ENCODE measurements around the gene VAV1.
"Not testable (repeated sequence)": the region's sequence is repeated elsewhere in the genome, so short reads cannot be mapped to it uniquely, and the experiment has no call there.

The VAV1 gene

GRCh38 chr19:6828698-6829633, 56.5 kb downstream of the VAV1 start:
- Histone ChIP-seq H3K9ac (ENCODE audit: low read depth in 1 of 2, low read length in 2 of 2) (no peak overlapping the region), H3K4me1 (ENCODE audit: control insufficient read depth in 2 of 2, insufficient read depth in 2 of 2, low read length in 2 of 2) (no peaks in the 10 kb centered on the region)

DNA sequence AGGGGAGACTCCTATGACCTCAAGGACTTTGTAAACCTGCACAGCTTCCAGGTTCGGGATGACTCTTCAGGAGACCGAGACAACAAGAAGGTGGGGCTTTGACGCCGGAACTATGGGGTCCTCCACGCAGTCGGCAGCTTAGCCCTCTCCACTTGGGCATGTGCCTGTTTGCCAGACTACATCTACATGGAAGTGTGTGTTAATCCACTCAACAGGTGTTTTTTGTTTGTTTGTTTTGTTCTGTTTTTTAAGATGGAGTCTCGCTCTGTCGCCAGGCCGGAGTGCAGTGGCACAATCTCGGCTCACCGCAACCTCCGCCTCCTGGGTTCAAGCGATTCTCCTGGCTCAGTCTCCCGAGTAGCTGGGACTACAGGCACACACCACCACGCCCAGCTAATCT, 57.3 kb downstream of the VAV1 start:
- not testable (repeated sequence) for H3K27me3 ChIP-seq (ENCODE audit: control insufficient read depth in 2 of 2, insufficient read depth in 2 of 2, low read length in 2 of 2); H3K4me3 ChIP-seq (ENCODE audit: low read length in 2 of 2); H3K9ac ChIP-seq (ENCODE audit: low read depth in 1 of 2, low read length in 2 of 2); H3K27ac ChIP-seq (ENCODE audit: low read depth in 2 of 2, low read length in 2 of 2); H3K4me1 ChIP-seq (ENCODE audit: control insufficient read depth in 2 of 2, insufficient read depth in 2 of 2, low read length in 2 of 2); H3K9me3 ChIP-seq (ENCODE audit: control insufficient read depth in 2 of 2, low read length in 2 of 2)
- peaks cover 5 to 19% of the 10 kb centered on the region in 2 donors for H3K36me3 ChIP-seq (ENCODE audit: control insufficient read depth in 2 of 2, insufficient read depth in 2 of 2, low read length in 2 of 2)

More at GRCh38 chr19:6828698-6829633, 56.5 kb downstream of the VAV1 start:
- H3K4me3 ChIP-seq (ENCODE audit: low read length in 2 of 2), result no peak overlapping the region
- peaks cover 5 to 19% of the 10 kb centered on the region in 2 donors for H3K36me3 ChIP-seq (ENCODE audit: control insufficient read depth in 2 of 2, insufficient read depth in 2 of 2, low read length in 2 of 2)
- H3K27ac ChIP-seq (ENCODE audit: low read depth in 2 of 2, low read length in 2 of 2), result no peak overlapping the region
- no peaks in the 10 kb centered on the region for H3K27me3 ChIP-seq (ENCODE audit: control insufficient read depth in 2 of 2, insufficient read depth in 2 of 2, low read length in 2 of 2)
- no peaks in the 10 kb centered on the region for H3K9me3 ChIP-seq (ENCODE audit: control insufficient read depth in 2 of 2, low read length in 2 of 2)

- not testable (repeated sequence) for H3K9ac ChIP-seq (ENCODE audit: low read depth in 1 of 2, low read length in 2 of 2); H3K27ac ChIP-seq (ENCODE audit: low read depth in 2 of 2, low read length in 2 of 2); H3K27me3 ChIP-seq (ENCODE audit: control insufficient read depth in 2 of 2, insufficient read depth in 2 of 2, low read length in 2 of 2); H3K4me1 ChIP-seq (ENCODE audit: control insufficient read depth in 2 of 2, insufficient read depth in 2 of 2, low read length in 2 of 2); H3K9me3 ChIP-seq (ENCODE audit: control insufficient read depth in 2 of 2, low read length in 2 of 2); H3K4me3 ChIP-seq (ENCODE audit: low read length in 2 of 2)
- H3K36me3 ChIP-seq (ENCODE audit: control insufficient read depth in 2 of 2, insufficient read depth in 2 of 2, low read length in 2 of 2), result peaks cover 5 to 17% of the 10 kb centered on the region in 2 donors
These were observed 58.6 kb downstream of the VAV1 start for GRCh38 chr19:6831084-6831483.

GRCh38 chr19:6832412-6832811, 59.9 kb downstream of the VAV1 start:
- H3K27ac ChIP-seq (ENCODE audit: low read depth in 2 of 2, low read length in 2 of 2), result no peak overlapping the region
- H3K27me3 ChIP-seq (ENCODE audit: control insufficient read depth in 2 of 2, insufficient read depth in 2 of 2, low read length in 2 of 2), result no peaks in the 10 kb centered on the region
- no peak overlapping the region for H3K4me3 ChIP-seq (ENCODE audit: low read length in 2 of 2)
- peaks cover 0 to 18% of the 10 kb centered on the region in 2 donors for H3K36me3 ChIP-seq (ENCODE audit: control insufficient read depth in 2 of 2, insufficient read depth in 2 of 2, low read length in 2 of 2)
- no peak overlapping the region for H3K9ac ChIP-seq (ENCODE audit: low read depth in 1 of 2, low read length in 2 of 2)
- no peaks in the 10 kb centered on the region for H3K9me3 ChIP-seq (ENCODE audit: control insufficient read depth in 2 of 2, low read length in 2 of 2)
- H3K4me1 ChIP-seq (ENCODE audit: control insufficient read depth in 2 of 2, insufficient read depth in 2 of 2, low read length in 2 of 2), result no peaks in the 10 kb centered on the region

GRCh38 chr19:6833166-6833790, 60.8 kb downstream of the VAV1 start:
- no peaks in the 10 kb centered on the region for H3K27me3 ChIP-seq (ENCODE audit: control insufficient read depth in 2 of 2, insufficient read depth in 2 of 2, low read length in 2 of 2)
- H3K4me1 ChIP-seq (ENCODE audit: control insufficient read depth in 2 of 2, insufficient read depth in 2 of 2, low read length in 2 of 2), result no peaks in the 10 kb centered on the region
- H3K36me3 ChIP-seq (ENCODE audit: control insufficient read depth in 2 of 2, insufficient read depth in 2 of 2, low read length in 2 of 2), result peaks cover 0 to 14% of the 10 kb centered on the region in 2 donors
- no peaks in the 10 kb centered on the region for H3K9me3 ChIP-seq (ENCODE audit: control insufficient read depth in 2 of 2, low read length in 2 of 2)
- no peak overlapping the region for H3K4me3 ChIP-seq (ENCODE audit: low read length in 2 of 2)
- no peak overlapping the region for H3K27ac ChIP-seq (ENCODE audit: low read depth in 2 of 2, low read length in 2 of 2)
- no peak overlapping the region for H3K9ac ChIP-seq (ENCODE audit: low read depth in 1 of 2, low read length in 2 of 2)

GRCh38 chr19:6834433-6834832, 61.9 kb downstream of the VAV1 start:
- Histone ChIP-seq H3K27me3 (ENCODE audit: control insufficient read depth in 2 of 2, insufficient read depth in 2 of 2, low read length in 2 of 2) (no peaks in the 10 kb centered on the region), H3K27ac (ENCODE audit: low read depth in 2 of 2, low read length in 2 of 2) (no peak overlapping the region)

DNA sequence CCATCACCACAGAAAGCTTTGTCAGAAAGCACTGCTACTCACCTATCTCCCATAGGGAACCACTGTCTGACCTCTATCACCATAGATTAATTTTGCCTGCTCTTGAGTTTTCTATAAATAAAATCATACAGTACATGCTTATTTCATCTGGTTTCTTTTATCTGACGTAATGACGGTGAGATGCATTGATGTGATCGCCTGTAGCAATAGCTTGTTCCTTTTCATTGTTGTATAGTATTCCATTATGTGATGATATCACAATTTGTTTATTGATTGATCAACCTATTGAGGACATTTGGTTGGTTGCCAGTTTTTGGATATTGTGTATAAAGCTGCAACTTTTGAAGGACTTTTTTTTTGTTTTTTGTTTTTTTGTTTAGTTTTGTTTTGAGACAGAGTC, 63.0 kb downstream of the VAV1 start:
- Histone ChIP-seq H3K4me1 (ENCODE audit: control insufficient read depth in 2 of 2, insufficient read depth in 2 of 2, low read length in 2 of 2) (no peaks in the 10 kb centered on the region), H3K36me3 (ENCODE audit: control insufficient read depth in 2 of 2, insufficient read depth in 2 of 2, low read length in 2 of 2) (peaks cover 0 to 12% of the 10 kb centered on the region in 2 donors)

More at GRCh38 chr19:6834433-6834832, 61.9 kb downstream of the VAV1 start:
- no peak overlapping the region for H3K4me3 ChIP-seq (ENCODE audit: low read length in 2 of 2)
- no peaks in the 10 kb centered on the region for H3K9me3 ChIP-seq (ENCODE audit: control insufficient read depth in 2 of 2, low read length in 2 of 2)
- peaks cover 0 to 12% of the 10 kb centered on the region in 2 donors for H3K36me3 ChIP-seq (ENCODE audit: control insufficient read depth in 2 of 2, insufficient read depth in 2 of 2, low read length in 2 of 2)
- no peaks in the 10 kb centered on the region for H3K4me1 ChIP-seq (ENCODE audit: control insufficient read depth in 2 of 2, insufficient read depth in 2 of 2, low read length in 2 of 2)
- H3K9ac ChIP-seq (ENCODE audit: low read depth in 1 of 2, low read length in 2 of 2), result no peak overlapping the region

GRCh38 chr19:6837525-6837924, 65.0 kb downstream of the VAV1 start:
- Histone ChIP-seq H3K9me3 (ENCODE audit: control insufficient read depth in 2 of 2, low read length in 2 of 2) (no peaks in the 10 kb centered on the region), H3K4me1 (ENCODE audit: control insufficient read depth in 2 of 2, insufficient read depth in 2 of 2, low read length in 2 of 2) (no peaks in the 10 kb centered on the region), H3K27me3 (ENCODE audit: control insufficient read depth in 2 of 2, insufficient read depth in 2 of 2, low read length in 2 of 2) (no peaks in the 10 kb centered on the region), H3K4me3 (ENCODE audit: low read length in 2 of 2) (no peak overlapping the region), H3K9ac (ENCODE audit: low read depth in 1 of 2, low read length in 2 of 2) (no peak overlapping the region), H3K27ac (ENCODE audit: low read depth in 2 of 2, low read length in 2 of 2) (no peak overlapping the region), H3K36me3 (ENCODE audit: control insufficient read depth in 2 of 2, insufficient read depth in 2 of 2, low read length in 2 of 2) (peaks cover 0 to 12% of the 10 kb centered on the region in 2 donors)

More for the DNA sequence above, 63.0 kb downstream of the VAV1 start:
- no peaks in the 10 kb centered on the region for H3K27me3 ChIP-seq (ENCODE audit: control insufficient read depth in 2 of 2, insufficient read depth in 2 of 2, low read length in 2 of 2)
- H3K9me3 ChIP-seq (ENCODE audit: control insufficient read depth in 2 of 2, low read length in 2 of 2), result no peaks in the 10 kb centered on the region
- H3K4me3 ChIP-seq (ENCODE audit: low read length in 2 of 2), result no peak overlapping the region
- H3K9ac ChIP-seq (ENCODE audit: low read depth in 1 of 2, low read length in 2 of 2), result no peak overlapping the region
- H3K27ac ChIP-seq (ENCODE audit: low read depth in 2 of 2, low read length in 2 of 2), result no peak overlapping the region

DNA sequence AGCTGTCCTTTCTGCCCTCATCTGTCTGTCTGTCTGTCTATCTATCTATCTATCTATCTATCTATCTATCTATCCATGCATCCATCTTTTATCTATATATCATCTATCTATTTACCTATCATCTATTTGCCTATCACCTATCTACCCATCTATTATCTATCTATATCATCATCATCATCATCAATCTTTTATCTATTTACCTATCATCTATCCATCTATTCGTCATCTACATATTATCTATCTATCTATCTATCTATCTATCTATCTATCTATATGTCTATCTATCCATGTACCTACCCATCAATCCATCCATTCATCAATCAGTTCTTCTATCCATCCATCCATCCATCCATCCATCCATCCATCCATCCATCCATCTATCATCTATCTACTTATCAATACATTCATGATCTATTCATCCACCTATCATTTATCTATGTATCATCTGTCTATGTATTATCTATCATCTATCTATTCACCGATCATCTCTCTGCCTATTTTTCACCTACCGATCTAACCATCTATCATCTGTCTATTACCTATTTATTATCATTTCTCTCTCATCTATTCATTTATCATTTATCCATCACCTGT, 65.7 kb downstream of the VAV1 start:
- no peaks in the 10 kb centered on the region for H3K4me1 ChIP-seq (ENCODE audit: control insufficient read depth in 2 of 2, insufficient read depth in 2 of 2, low read length in 2 of 2)
- no peaks in the 10 kb centered on the region for H3K9me3 ChIP-seq (ENCODE audit: control insufficient read depth in 2 of 2, low read length in 2 of 2)
- no peak overlapping the region for H3K9ac ChIP-seq (ENCODE audit: low read depth in 1 of 2, low read length in 2 of 2)
- no peak overlapping the region for H3K4me3 ChIP-seq (ENCODE audit: low read length in 2 of 2)
- peaks cover 0 to 11% of the 10 kb centered on the region in 2 donors for H3K36me3 ChIP-seq (ENCODE audit: control insufficient read depth in 2 of 2, insufficient read depth in 2 of 2, low read length in 2 of 2)
- no peaks in the 10 kb centered on the region for H3K27me3 ChIP-seq (ENCODE audit: control insufficient read depth in 2 of 2, insufficient read depth in 2 of 2, low read length in 2 of 2)
- no peak overlapping the region for H3K27ac ChIP-seq (ENCODE audit: low read depth in 2 of 2, low read length in 2 of 2)

Data from mucosa of rectum (tissue), 2 donors.